AG04450 (cell line): ENCODE measurements around the gene PNPT1. TPM values are rescaled to one million over a fixed set of nuclear protein-coding genes. Genes with fewer than 3 reads are reported as not detected.
"Not testable (repeated sequence)": the region's sequence is repeated elsewhere in the genome, so short reads cannot be mapped to it uniquely, and the experiment has no call there.

ENCODE experiments used
- CTCF ChIA-PET: fragments of 300-600, 350-600 bp; formaldehyde crosslinking; extraction: SDS; loops from one replicate; lab custom pipeline; 2022; ENCODE audit warnings: antibody characterized with exemption, inconsistent platforms; lab: Charles Lee
- POLR2A ChIA-PET: fragments of 350-600 bp; formaldehyde crosslinking; extraction: SDS; loops from one replicate; lab custom pipeline; 2021; ENCODE audit warnings: antibody characterized with exemption, inconsistent platforms; lab: Yijun Ruan, JAX
- DNase-seq: peaks from one replicate; pipeline ENCODE4 v3.0.0-alpha.2; 2011; ENCODE audit warnings: low read depth, low spot score
- H3K27ac ChIP-seq: one replicate; pipeline ENCODE4 v1.5.1; 2012; ENCODE audit warnings: low read depth, low read length, control low read depth
- H3K27me3 ChIP-seq: one replicate; pipeline ENCODE4 v1.6.0; 2012; ENCODE audit warnings: low read length; ENCODE audit not compliant: control insufficient read depth, insufficient read depth
- H3K4me3 ChIP-seq: 2 replicates; pipeline ENCODE4 v1.5.1; 2011; ENCODE audit warnings: mild to moderate bottlenecking, low read depth, low read length, control low read depth
- H3K9me3 ChIP-seq: 2 replicates; pipeline ENCODE4 v1.5.1; 2012; ENCODE audit warnings: low read length; ENCODE audit not compliant: control insufficient read depth, insufficient read depth
- CTCF ChIP-seq: IDR thresholded peaks from 2 replicates; pipeline ENCODE4 v1.5.1; 2011; ENCODE audit warnings: low read depth, low read length, control low read depth, inconsistent platforms
- polyA minus RNA-seq: library from RNA; depleted of rRNA, polyadenylated mRNA; stranded (reverse); fragments of >200 nt; gene quantifications from 2 replicates; pipeline ENCODE4 v1.2.3, GENCODE V29; 2011; rRNA and poly(A)+ RNA removed
- polyA plus RNA-seq: library from polyadenylated mRNA; depleted of rRNA; stranded (reverse); fragments of >200 nt; gene quantifications from 2 replicates; pipeline ENCODE4 v1.2.3, GENCODE V29; 2011; rRNA removed

PNPT1 gene
- polyA plus RNA-seq (11.5 and 15.9 TPM in 2 replicates), polyA minus RNA-seq (4.6 and 7.2 TPM in 2 replicates)

GRCh38 chr2:55693181-55694125, at the start of gene PNPT1:
TSS of gene PNPT1 (minus strand) at chr2:55693844. CDS start at chr2:55693823, 21 bp downstream.
- POLR2A ChIA-PET: no interaction called here
- TF ChIP-seq CTCF: no peak
- peak within 1 kb of the TSS; percentile 99 for H3K4me3 ChIP-seq
- CTCF ChIA-PET: interaction anchor here (0.5 to 1.4 kb wide), 3 partner anchors 268 to 1803 kb away, joined by 3 to 7 read pairs (median 6); no protein-coding TSS in a partner anchor
- peak; percentile 81 for DNase-seq
- no peaks in the 10 kb centered on the region for H3K27me3 ChIP-seq
- H3K9me3 ChIP-seq: no peaks in the 10 kb centered on the region
- no peak within 1 kb of the TSS for H3K27ac ChIP-seq

- Histone ChIP-seq H3K9me3 (no peaks in the 10 kb centered on the region; the same call in 1 of the 2 replicates), H3K4me3 (no peak overlapping the region), H3K27ac (no peak overlapping the region), H3K27me3 (no peaks in the 10 kb centered on the region)
- ChIA-PET CTCF (no interaction called here), POLR2A (no interaction called here)
- TF ChIP-seq CTCF: no peak
- DNase-seq: no peak
Observed at GRCh38 chr2:55742996-55743395, 49.4 kb upstream of the PNPT1 start.

- DNase-seq, H3K27ac ChIP-seq, H3K4me3 ChIP-seq, H3K9me3 ChIP-seq, H3K27me3 ChIP-seq: not testable (repeated sequence)
- POLR2A ChIA-PET: interaction anchor here (0.6 kb wide), 1 partner anchor 10 kb away, joined by 3 read pairs; no protein-coding TSS in a partner anchor
- CTCF ChIA-PET: interaction anchor here (1.1 kb wide), 1 partner anchor 18 kb away, joined by 6 read pairs; no protein-coding TSS in a partner anchor
Observed at GRCh38 chr2:55736019-55736536, 42.4 kb upstream of the PNPT1 start.

GRCh38 chr2:55734726-55735125, 41.1 kb upstream of the PNPT1 start:
- ChIA-PET POLR2A (no interaction called here), CTCF (interaction anchor here (1.1 to 3.3 kb wide), 2 partner anchors 15 to 16 kb away, joined by 3 to 29 read pairs; no protein-coding TSS in a partner anchor)
- Histone ChIP-seq H3K27ac (no peak overlapping the region), H3K27me3 (no peaks in the 10 kb centered on the region), H3K4me3 (no peak overlapping the region), H3K9me3 (no peaks in the 10 kb centered on the region)
- TF ChIP-seq CTCF: no peak
- no peak for DNase-seq

- CTCF ChIA-PET: interaction anchor here (0.7 to 3.3 kb wide), 7 partner anchors 11 to 397 kb away, joined by 3 to 29 read pairs (median 5); no protein-coding TSS in a partner anchor
- H3K4me3 ChIP-seq: no peak overlapping the region
- TF ChIP-seq CTCF: no peak
Observed at GRCh38 chr2:55733335-55733734, 39.7 kb upstream of the PNPT1 start.

More at GRCh38 chr2:55733335-55733734, 39.7 kb upstream of the PNPT1 start:
- Histone ChIP-seq H3K27ac (peak overlapping the region; percentile 34), H3K27me3 (no peaks in the 10 kb centered on the region), H3K9me3 (no peaks in the 10 kb centered on the region)
- POLR2A ChIA-PET: no interaction called here
- no peak for DNase-seq
